Natural killer cell (primary cell): ENCODE measurements around the gene CRB2. TPM values are rescaled to one million over a fixed set of nuclear protein-coding genes. Genes with fewer than 3 reads are reported as not detected.
"Not testable (repeated sequence)": the region's sequence is repeated elsewhere in the genome, so short reads cannot be mapped to it uniquely, and the experiment has no call there.

Experiments
- ATAC-seq, 3 donors: fragments of 150-1000 bp in 2 of 3; fragments of 200-7000 bp in 1 of 3; cut with Tn5 transposase; 1 replicate in 1 of 3; 2 replicates in 2 of 3; pipeline ENCODE4 v1.10.0; 2021; ENCODE audit warnings: mild to moderate bottlenecking in 2 of 3, moderate library complexity in 2 of 3
- DNase-seq, 2 donors: peaks; one replicate each; pipeline versions ENCODE4 v3.0.0 to v3.0.0-alpha.2; 2013 to 2021; ENCODE audit warnings: mixed read lengths in 1 of 2
- H3K27ac ChIP-seq: one replicate; pipeline ENCODE4 v1.5.1; 2013; ENCODE audit warnings: mild to moderate bottlenecking, low read length
- H3K27me3 ChIP-seq: one replicate; pipeline ENCODE4 v1.6.1; 2013; ENCODE audit warnings: low read length; ENCODE audit not compliant: control insufficient read depth, insufficient read depth
- H3K36me3 ChIP-seq: one replicate; pipeline ENCODE4 v1.6.1; 2013; ENCODE audit warnings: low read length; ENCODE audit not compliant: control insufficient read depth, insufficient read depth
- H3K4me1 ChIP-seq: one replicate; pipeline ENCODE4 v1.6.1; 2013; ENCODE audit warnings: low read length; ENCODE audit not compliant: control insufficient read depth, insufficient read depth
- H3K4me3 ChIP-seq: one replicate; pipeline ENCODE4 v1.5.1; 2013; ENCODE audit warnings: low read length
- H3K9me3 ChIP-seq: one replicate; pipeline ENCODE4 v1.6.1; 2013; ENCODE audit warnings: low read length; ENCODE audit not compliant: control insufficient read depth, insufficient read depth
- H3K27ac Mint-ChIP-seq, 2 donors: one replicate each; pipeline ENCODE4 v1.8.0; 2022; ENCODE audit warnings: mild to moderate bottlenecking in 2 of 2, mixed read lengths in 2 of 2, moderate library complexity in 1 of 2
- H3K27me3 Mint-ChIP-seq, 2 donors: one replicate each; pipeline ENCODE4 v1.8.0; 2022; ENCODE audit warnings: low read depth in 2 of 2, mixed read lengths in 2 of 2
- H3K36me3 Mint-ChIP-seq: one replicate; pipeline ENCODE4 v1.8.0; 2022; ENCODE audit warnings: mixed read lengths
- H3K4me1 Mint-ChIP-seq, 2 donors: one replicate each; pipeline ENCODE4 v1.8.0; 2022; ENCODE audit warnings: mixed read lengths in 2 of 2
- H3K4me3 Mint-ChIP-seq: one replicate; pipeline ENCODE4 v1.8.0; 2022; ENCODE audit warnings: mild to moderate bottlenecking, moderate library complexity, mixed read lengths
- H3K9me3 Mint-ChIP-seq, 2 donors: one replicate each; pipeline ENCODE4 v1.8.0; 2022; ENCODE audit warnings: mixed read lengths in 2 of 2
- CTCF ChIP-seq: fragments of 200-600 bp; IDR thresholded peaks from one replicate; pipeline ENCODE4 v1.8.0; 2022; ENCODE audit warnings: antibody characterized with exemption
- WGBS: methylation state at CpG from one replicate; pipeline ENCODE4 v1.1.7; 2013; ENCODE audit warnings: missing lambda C conversion rate; ENCODE audit not compliant: insufficient coverage; 5-methylcytosine and 5-hydroxymethylcytosine counted together
- intact Hi-C: fragments of 100-400 bp; cut with micrococcal nuclease; formaldehyde crosslinking; loops from one replicate; pipeline ENCODE4 v1.14.2; 2022
- total RNA-seq, 4 donors: library from RNA; stranded (reverse); fragments of 120-200 nt in 1 of 4; gene quantifications; one replicate each; pipeline versions ENCODE4 v1.2.3 to v1.2.4, GENCODE V29; 2013 to 2022

Gene CRB2
- total RNA-seq, 3 donors from 2014 or later (not counting 1 experiment from before 2014, with no cell fraction given): not detected

- Histone ChIP-seq H3K4me3 (no peak overlapping the region), H3K27me3 (no peaks in the 10 kb centered on the region), H3K36me3 (no peaks in the 10 kb centered on the region), H3K4me1 (peaks cover 11% of the 10 kb centered on the region), H3K27ac (no peak overlapping the region), H3K9me3 (no peaks in the 10 kb centered on the region)
- intact Hi-C loops: no loop called here
- no peak for TF ChIP-seq CTCF
- no peaks in the 10 kb centered on the region for H3K36me3 Mint-ChIP-seq
- WGBS: 94% methylated on average over 13 of the region's 15 CpGs
- H3K4me3 Mint-ChIP-seq: no peak overlapping the region
- H3K4me1 Mint-ChIP-seq: peaks cover 0 to 7% of the 10 kb centered on the region in 2 donors
- no peak for DNase-seq
- ATAC-seq: no peak
- no peak overlapping the region for H3K27ac Mint-ChIP-seq
- H3K9me3 Mint-ChIP-seq: no peaks in the 10 kb centered on the region
- H3K27me3 Mint-ChIP-seq: peaks cover 16 to 21% of the 10 kb centered on the region in 2 donors
Observed at GRCh38 chr9:123331346-123332060, 24.5 kb upstream of the CRB2 start.

- 72% methylated on average over 8 of the region's 8 CpGs for WGBS
Observed at GRCh38 chr9:123333058-123333669, 22.8 kb upstream of the CRB2 start.

GRCh38 chr9:123334639-123335038 is 21.4 kb upstream of the CRB2 start:
- peaks cover 23% of the 10 kb centered on the region for H3K4me1 ChIP-seq
- Mint-ChIP-seq H3K4me3 (no peak overlapping the region), H3K27ac (no peak overlapping the region), H3K4me1 (peaks cover 14 to 15% of the 10 kb centered on the region in 2 donors), H3K9me3 (no peaks in the 10 kb centered on the region), H3K36me3 (no peaks in the 10 kb centered on the region), H3K27me3 (peaks cover 8 to 9% of the 10 kb centered on the region in 2 donors)
- intact Hi-C loops: loop anchor here (5.0 kb wide), 2 partner anchors 32 to 67 kb away; partner anchors contain the start of gene STRBP
- ATAC-seq: no peak
- no peaks in the 10 kb centered on the region for H3K27me3 ChIP-seq
- DNase-seq: no peak
- no peak overlapping the region for H3K27ac ChIP-seq
- 100% methylated on average over 3 of the region's 3 CpGs for WGBS
- H3K36me3 ChIP-seq: no peaks in the 10 kb centered on the region
- H3K4me3 ChIP-seq: no peak overlapping the region
- H3K9me3 ChIP-seq: no peaks in the 10 kb centered on the region
- no peak for TF ChIP-seq CTCF

More at GRCh38 chr9:123333058-123333669, 22.8 kb upstream of the CRB2 start:
- H3K4me3 ChIP-seq, intact Hi-C loops, H3K9me3 Mint-ChIP-seq, H3K27me3 ChIP-seq, H3K36me3 ChIP-seq, ATAC-seq, H3K36me3 Mint-ChIP-seq, H3K4me3 Mint-ChIP-seq, H3K9me3 ChIP-seq, H3K27ac Mint-ChIP-seq, H3K27ac ChIP-seq, DNase-seq, H3K4me1 Mint-ChIP-seq: not testable (repeated sequence)
- peaks cover 14% of the 10 kb centered on the region for H3K4me1 ChIP-seq
- peaks cover 9 to 10% of the 10 kb centered on the region in 2 donors for H3K27me3 Mint-ChIP-seq

GRCh38 chr9:123335193-123335985 is 20.6 kb upstream of the CRB2 start:
- Mint-ChIP-seq H3K4me1 (peaks cover 22 to 23% of the 10 kb centered on the region in 2 donors), H3K27ac (no peak overlapping the region), H3K4me3 (no peak overlapping the region), H3K27me3 (peaks cover 8 to 9% of the 10 kb centered on the region in 2 donors), H3K9me3 (no peaks in the 10 kb centered on the region), H3K36me3 (no peaks in the 10 kb centered on the region)
- Histone ChIP-seq H3K36me3 (no peaks in the 10 kb centered on the region), H3K4me3 (no peak overlapping the region), H3K4me1 (peaks cover 30% of the 10 kb centered on the region), H3K27ac (no peak overlapping the region), H3K9me3 (no peaks in the 10 kb centered on the region), H3K27me3 (no peaks in the 10 kb centered on the region)
- TF ChIP-seq CTCF: no peak
- 83% methylated on average over 9 of the region's 9 CpGs for WGBS
- intact Hi-C loops: loop anchor here (5.0 kb wide), 2 partner anchors 33 to 68 kb away; partner anchors contain the start of gene STRBP
- DNase-seq (no peak), ATAC-seq (no peak)
